Effector memory CD4-positive, alpha-beta T cell (primary cell): ENCODE results near the gene SDHA.
"Not testable (repeated sequence)": the region's sequence is repeated elsewhere in the genome, so short reads cannot be mapped to it uniquely, and the experiment has no call there.

Source experiments
- DNase-seq, 3 donors: peaks; one replicate each; pipeline ENCODE4 v3.0.0-alpha.2; 2020
- H3K27ac ChIP-seq: 2 replicates; pipeline ENCODE4 v1.7.0; 2013; ENCODE audit warnings: mild to moderate bottlenecking, low read length, moderate library complexity; ENCODE audit not compliant: insufficient read depth, poor library complexity, severe bottlenecking
- H3K27me3 ChIP-seq: replicated peaks from 2 replicates; pipeline ENCODE4 v1.7.0; 2013; ENCODE audit warnings: mild to moderate bottlenecking, low read length; ENCODE audit not compliant: insufficient read depth, control insufficient read depth, poor library complexity, severe bottlenecking
- H3K36me3 ChIP-seq: 2 replicates; pipeline ENCODE4 v1.7.0; 2013; ENCODE audit warnings: mild to moderate bottlenecking, low read length, moderate library complexity; ENCODE audit not compliant: control insufficient read depth, insufficient read depth
- H3K4me1 ChIP-seq: 2 replicates; pipeline ENCODE4 v1.7.0; 2013; ENCODE audit warnings: low read length, mild to moderate bottlenecking; ENCODE audit not compliant: control insufficient read depth, insufficient read depth, poor library complexity, severe bottlenecking
- H3K4me3 ChIP-seq: 2 replicates; pipeline ENCODE4 v1.7.0; 2013; ENCODE audit warnings: low read length, low read depth, mild to moderate bottlenecking; ENCODE audit not compliant: insufficient read depth, poor library complexity, severe bottlenecking
- H3K9me3 ChIP-seq: 2 replicates; pipeline ENCODE4 v1.7.0; 2013; ENCODE audit warnings: mild to moderate bottlenecking, low read length, moderate library complexity; ENCODE audit not compliant: control insufficient read depth

The SDHA gene

DNA sequence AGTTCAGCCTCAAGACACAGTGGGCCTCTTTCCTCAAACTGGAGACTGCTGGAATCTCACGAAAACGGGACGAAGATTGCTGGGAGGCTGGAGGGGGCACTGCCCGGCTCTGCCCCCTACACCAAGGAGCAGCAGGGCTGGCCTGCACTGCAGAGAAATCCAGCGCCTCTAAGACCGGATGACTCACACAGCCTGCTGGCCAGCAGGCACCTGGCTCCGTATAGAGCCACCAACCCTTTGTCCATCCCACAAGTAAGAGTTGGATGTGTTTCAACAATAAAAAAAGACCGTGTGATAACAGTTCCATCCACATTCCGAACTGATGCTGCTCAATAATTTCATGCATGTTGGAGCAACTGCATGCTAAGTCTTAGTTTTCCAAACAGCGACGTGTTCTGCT, 11.7 kb upstream of the SDHA start:
- H3K36me3 ChIP-seq: peaks cover 53% of the 10 kb centered on the region

DNA sequence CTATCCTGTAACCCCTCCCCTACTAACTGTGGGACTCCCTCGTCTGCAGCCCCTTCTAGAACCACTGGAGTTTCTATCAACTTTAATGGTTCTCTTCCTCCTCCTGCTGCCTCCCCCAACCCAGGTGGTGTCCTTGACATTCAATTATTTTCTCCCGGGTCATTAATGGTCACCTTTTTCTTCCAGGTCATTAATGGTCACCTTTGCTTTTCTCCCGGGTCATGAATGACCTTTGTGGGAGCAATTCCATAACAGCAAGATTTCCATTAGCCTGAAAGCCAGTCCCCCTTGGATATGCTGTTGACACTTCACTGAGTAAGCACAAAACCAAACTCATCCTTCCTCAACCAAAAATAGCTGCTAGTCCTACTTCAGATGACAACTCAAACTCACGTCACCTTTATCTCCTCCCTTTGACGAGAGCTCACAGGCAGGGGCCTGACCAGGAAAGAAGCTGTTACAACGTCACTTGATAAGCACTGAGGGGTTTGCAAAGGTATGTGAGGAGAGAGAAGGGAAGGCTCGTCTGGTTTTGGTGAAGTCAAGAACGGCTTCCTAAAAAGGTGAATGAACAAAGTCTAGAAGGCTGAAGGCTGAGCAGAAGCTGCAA, 11.1 kb upstream of the SDHA start:
- no peak for DNase-seq
- Histone ChIP-seq H3K4me1 (no peaks in the 10 kb centered on the region), H3K4me3 (no peak overlapping the region), H3K9me3 (no peaks in the 10 kb centered on the region), H3K27ac (no peak overlapping the region), H3K27me3 (no peaks in the 10 kb centered on the region), H3K36me3 (peaks cover 53% of the 10 kb centered on the region)

More for the DNA sequence above, 11.7 kb upstream of the SDHA start:
- no peaks in the 10 kb centered on the region for H3K4me1 ChIP-seq
- H3K27ac ChIP-seq: no peak overlapping the region
- no peaks in the 10 kb centered on the region for H3K27me3 ChIP-seq
- DNase-seq: no peak
- no peaks in the 10 kb centered on the region for H3K9me3 ChIP-seq
- no peak overlapping the region for H3K4me3 ChIP-seq

DNA sequence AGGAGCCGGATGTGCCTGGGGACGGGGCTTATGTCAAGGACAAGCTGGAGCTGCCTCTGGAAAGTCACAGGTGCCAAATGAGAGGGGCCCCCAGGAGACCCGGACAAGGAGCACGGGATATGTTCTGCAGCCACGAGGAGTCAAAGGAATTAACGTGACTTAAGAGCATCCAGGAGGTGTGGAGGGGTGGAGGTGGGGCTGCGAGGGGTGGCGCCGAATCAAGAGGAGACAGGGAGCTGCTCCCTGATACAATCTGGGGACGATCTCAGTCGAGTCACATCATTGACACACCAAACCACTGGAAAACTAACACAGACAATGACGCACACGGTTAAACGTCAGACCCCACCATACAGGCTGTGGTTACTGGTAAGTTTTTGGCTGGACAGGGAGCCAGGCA, 10.5 kb upstream of the SDHA start:
- H3K4me3 ChIP-seq: no peak overlapping the region
- no peaks in the 10 kb centered on the region for H3K27me3 ChIP-seq
- peaks cover 53% of the 10 kb centered on the region for H3K36me3 ChIP-seq
- H3K27ac ChIP-seq: no peak overlapping the region
- no peak for DNase-seq
- no peaks in the 10 kb centered on the region for H3K9me3 ChIP-seq
- H3K4me1 ChIP-seq: no peaks in the 10 kb centered on the region

DNA sequence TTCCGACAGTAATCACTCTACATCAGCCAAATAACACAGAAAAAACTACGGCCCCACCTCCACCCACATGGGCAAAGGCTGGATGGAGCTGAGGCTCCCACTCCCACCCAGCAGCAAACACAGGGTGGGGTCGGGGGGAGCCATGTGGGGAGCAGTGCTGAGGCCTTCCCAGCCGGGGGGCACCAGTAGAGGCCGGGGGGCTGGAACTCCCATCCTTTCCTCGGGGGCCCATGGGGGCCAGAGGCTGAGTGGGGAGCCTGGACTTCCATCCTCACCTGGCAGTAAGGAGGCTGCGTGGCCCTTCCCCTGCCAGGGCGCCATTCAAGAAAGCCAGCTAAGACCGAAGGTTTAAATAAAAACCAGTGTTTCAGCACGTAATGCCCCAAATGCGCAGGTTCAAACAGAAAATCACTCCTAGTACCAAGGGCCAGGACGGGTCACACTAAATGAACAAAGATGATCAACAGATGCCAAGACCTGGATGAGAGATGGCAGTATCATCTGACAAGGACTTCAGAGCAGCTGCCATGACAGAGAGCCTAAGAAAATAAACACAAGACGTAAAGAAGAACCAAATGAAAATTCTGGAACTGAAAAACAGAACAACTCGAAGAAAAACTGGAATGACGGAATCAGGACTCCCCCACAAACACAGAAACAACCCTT, 9.5 kb upstream of the SDHA start:
- H3K27me3 ChIP-seq: no peaks in the 10 kb centered on the region
- no peak overlapping the region for H3K4me3 ChIP-seq
- H3K36me3 ChIP-seq: peaks cover 49% of the 10 kb centered on the region
- no peak for DNase-seq
- H3K4me1 ChIP-seq: no peaks in the 10 kb centered on the region
- no peaks in the 10 kb centered on the region for H3K9me3 ChIP-seq
- no peak overlapping the region for H3K27ac ChIP-seq

DNA sequence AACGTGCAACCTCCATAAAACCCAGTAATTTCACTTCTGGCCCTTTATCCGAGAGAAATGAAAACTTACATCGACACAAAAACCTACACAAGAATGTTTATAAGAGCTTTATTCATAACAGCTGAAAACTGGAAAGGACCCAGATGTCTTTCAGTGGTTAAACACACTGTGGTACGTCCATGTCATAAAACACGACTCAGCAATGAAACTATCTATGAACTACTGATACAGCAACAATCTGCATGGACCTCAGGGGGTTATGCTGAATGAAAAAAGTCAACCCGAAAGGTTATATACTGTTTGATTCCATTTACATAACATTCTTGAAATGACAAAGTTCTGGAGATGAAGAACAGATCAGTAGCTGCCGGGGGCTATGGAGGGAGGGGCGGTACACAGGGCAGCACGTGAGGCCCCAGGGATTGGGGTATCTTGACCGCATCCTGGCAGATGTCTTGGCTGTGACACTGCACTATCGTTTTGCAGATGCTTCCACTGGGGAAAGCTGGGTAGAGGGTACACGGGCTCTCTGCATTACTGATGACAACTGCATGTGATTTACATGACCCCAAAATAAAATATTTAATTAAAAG, 4.2 kb upstream of the SDHA start:
- H3K27me3 ChIP-seq: no peaks in the 10 kb centered on the region
- H3K36me3 ChIP-seq: peaks cover 4% of the 10 kb centered on the region

DNA sequence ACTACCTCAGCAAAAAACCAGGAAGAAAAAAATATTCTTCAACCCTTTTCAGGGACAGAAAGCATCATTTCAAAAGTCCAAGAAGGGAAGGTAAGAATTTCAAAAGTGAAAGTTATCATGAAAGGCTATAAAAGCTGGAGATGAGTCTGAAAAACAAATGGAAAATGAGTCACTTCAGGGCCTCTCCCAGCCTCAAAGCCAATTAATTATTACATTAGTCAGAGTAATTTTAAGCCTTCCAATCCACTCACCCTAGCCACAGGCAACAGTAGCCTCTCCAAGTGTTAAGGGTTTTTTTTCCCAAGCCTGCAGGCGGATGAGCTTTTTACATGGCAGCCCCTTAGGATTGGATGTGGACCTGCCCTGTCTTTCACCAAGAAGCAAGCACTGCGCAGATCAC, 2.9 kb upstream of the SDHA start:
- not testable (repeated sequence) for H3K4me3 ChIP-seq, H3K27ac ChIP-seq, H3K9me3 ChIP-seq, H3K36me3 ChIP-seq, H3K27me3 ChIP-seq, DNase-seq, H3K4me1 ChIP-seq

More for the DNA sequence above, 4.2 kb upstream of the SDHA start:
- H3K4me1 ChIP-seq: no peaks in the 10 kb centered on the region
- H3K4me3 ChIP-seq: no peak overlapping the region
- H3K9me3 ChIP-seq: no peaks in the 10 kb centered on the region
- H3K27ac ChIP-seq: no peak overlapping the region
- no peak for DNase-seq

DNA sequence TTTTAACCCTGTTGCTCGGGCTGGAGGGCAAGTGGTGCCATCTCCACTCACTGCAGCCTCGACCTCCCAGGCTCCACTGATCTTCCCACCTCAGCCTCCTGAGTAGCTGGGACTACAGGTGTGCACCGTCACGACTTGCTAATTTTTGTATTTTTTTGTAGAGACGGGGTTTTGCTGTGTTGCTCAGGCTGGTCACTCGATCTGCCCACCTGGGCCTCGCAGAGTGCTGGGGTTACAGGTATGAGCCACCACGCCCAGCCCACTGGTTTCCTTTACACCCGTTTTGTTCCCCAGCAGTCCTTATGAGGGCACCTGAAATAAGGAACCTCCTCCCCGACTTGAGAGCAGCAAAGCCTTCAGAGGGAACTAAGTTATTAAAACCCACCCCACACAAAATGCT, 2.0 kb upstream of the SDHA start:
- not testable (repeated sequence) for H3K4me1 ChIP-seq, H3K9me3 ChIP-seq, H3K27ac ChIP-seq, DNase-seq, H3K36me3 ChIP-seq, H3K27me3 ChIP-seq, H3K4me3 ChIP-seq

DNA sequence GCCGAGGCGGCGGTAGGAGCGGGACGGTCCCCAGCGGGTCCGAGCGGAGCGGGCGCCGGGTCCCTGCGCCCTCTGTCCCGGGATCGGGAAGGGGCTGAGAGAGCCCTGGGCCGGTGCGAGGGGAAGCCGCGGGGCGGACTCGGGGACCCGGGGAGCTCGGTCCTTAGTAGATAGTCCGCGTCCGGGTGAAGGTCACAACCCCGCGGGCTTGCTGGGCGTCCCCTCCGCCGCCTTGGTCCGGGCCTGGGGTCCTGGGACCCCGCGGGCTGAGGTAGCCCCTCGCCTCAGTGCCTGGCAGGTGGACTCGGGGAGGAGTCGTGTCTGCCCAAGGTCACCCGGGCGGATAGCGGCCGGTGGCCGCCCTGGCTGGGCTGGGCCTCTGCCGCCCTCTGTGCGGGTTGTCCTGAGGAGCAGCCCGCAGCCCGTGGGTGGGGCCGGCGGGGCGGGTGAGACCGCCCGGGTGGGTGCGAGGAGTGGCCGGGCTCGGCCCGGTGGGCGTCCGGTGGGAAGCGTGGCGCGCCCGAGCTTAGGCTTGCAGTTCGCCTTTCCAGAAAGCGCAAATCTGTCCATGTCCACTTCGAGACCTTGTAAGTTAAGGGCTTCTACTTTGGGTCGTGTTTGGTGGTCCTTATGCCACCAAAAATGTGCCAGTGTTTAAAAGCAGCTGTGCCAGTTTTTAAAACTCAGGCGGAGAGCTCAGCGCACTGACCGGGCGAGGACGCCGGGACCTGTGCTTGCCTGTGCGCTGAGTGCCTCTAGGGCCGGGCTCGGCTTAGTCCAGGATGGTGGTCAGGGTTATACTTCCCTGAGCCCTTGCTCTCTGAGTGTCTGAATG, 554 bp downstream of the SDHA start:
- Histone ChIP-seq H3K27ac (peak overlapping the region; percentile 87), H3K4me3 (peak overlapping the region; percentile 92), H3K4me1 (peaks cover 9% of the 10 kb centered on the region), H3K36me3 (peaks cover 4% of the 10 kb centered on the region), H3K27me3 (no peaks in the 10 kb centered on the region), H3K9me3 (no peaks in the 10 kb centered on the region)
- no peak for DNase-seq

DNA sequence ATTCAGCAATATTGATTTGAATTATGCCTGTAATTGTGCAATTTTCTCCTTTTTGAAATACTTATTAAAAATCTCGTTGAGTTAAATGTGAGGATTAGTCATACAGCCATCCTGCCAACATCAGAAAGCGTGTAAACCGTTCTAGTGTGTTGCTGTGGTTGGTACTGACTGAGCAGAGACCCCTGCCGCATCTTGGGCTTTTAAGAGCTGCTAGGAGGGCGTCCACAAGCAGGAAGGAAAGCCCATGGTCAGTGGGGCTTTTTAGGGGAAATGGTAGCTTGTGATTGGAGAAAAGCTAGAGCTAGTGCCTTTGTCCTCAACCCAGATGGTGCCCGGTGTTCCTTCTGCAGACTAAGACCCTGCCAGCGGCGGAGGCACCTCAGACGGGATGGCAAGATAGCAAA, 1.3 kb downstream of the SDHA start:
- Histone ChIP-seq H3K4me3 (peak overlapping the region; percentile 92), H3K4me1 (peaks cover 9% of the 10 kb centered on the region), H3K9me3 (no peaks in the 10 kb centered on the region), H3K27ac (peak overlapping the region; percentile 87), H3K27me3 (no peaks in the 10 kb centered on the region), H3K36me3 (peaks cover under 1% of the 10 kb centered on the region)
- DNase-seq: peak in 1 of 3 donors; percentile 6

DNA sequence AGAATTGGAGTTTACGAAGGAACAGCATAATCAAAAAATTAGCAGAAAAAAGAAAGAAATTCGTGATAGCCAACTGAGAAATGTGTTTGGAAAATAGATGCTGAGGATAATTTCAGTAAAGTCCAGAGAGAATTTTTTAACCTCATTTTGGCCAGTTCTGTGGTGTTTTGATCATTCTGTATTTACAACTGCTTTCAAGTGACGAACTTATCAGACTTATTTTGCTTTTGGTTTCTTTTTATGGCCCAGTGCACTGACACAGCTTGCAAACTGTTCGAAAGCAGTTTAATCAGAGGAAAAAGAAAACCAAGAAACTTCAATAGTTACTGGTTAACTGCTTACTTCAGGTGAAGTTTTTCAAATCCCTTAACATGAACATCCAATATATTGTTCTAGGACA, 1.9 kb downstream of the SDHA start:
- peaks cover 9% of the 10 kb centered on the region for H3K4me1 ChIP-seq
- peaks cover 6% of the 10 kb centered on the region for H3K36me3 ChIP-seq
- DNase-seq: no peak
- H3K9me3 ChIP-seq: no peaks in the 10 kb centered on the region
- peak overlapping the region; percentile 92 for H3K4me3 ChIP-seq
- peak overlapping the region; percentile 87 for H3K27ac ChIP-seq
- no peaks in the 10 kb centered on the region for H3K27me3 ChIP-seq
